NCI-H345 (cell line): ENCODE results near the gene RAMACL.

Experiments used
- DNase-seq: peaks from one replicate; lab custom pipeline; 2025; lab: John Stamatoyannopoulos, UW

The RAMACL gene

GRCh38 chr6:166578536-166579236 is 7.8 kb downstream of the RAMACL start:
- DNase-seq = no peak

GRCh38 chr6:166575205-166575604 is 11.3 kb downstream of the RAMACL start:
- DNase-seq = no peak

GRCh38 chr6:166573511-166574216 is 12.8 kb downstream of the RAMACL start:
- no peak for DNase-seq

- no peak for DNase-seq
Measured at GRCh38 chr6:166572370-166573261, 13.9 kb downstream of the RAMACL start.

- no peak for DNase-seq
Measured at GRCh38 chr6:166570929-166571713, 15.4 kb downstream of the RAMACL start.

GRCh38 chr6:166569206-166569605 is 17.3 kb downstream of the RAMACL start:
- DNase-seq = no peak

- no peak for DNase-seq
Measured at GRCh38 chr6:166567813-166568212, 18.7 kb downstream of the RAMACL start.

GRCh38 chr6:166567107-166567506 is 19.4 kb downstream of the RAMACL start:
- no peak for DNase-seq

GRCh38 chr6:166566026-166567011 is 20.2 kb downstream of the RAMACL start:
- DNase-seq = no peak

- DNase-seq = no peak
Measured at GRCh38 chr6:166565084-166565967, 21.2 kb downstream of the RAMACL start.

GRCh38 chr6:166563805-166564204 is 22.7 kb downstream of the RAMACL start:
- DNase-seq = no peak

- DNase-seq = no peak
Measured at GRCh38 chr6:166563200-166563599, 23.3 kb downstream of the RAMACL start.

GRCh38 chr6:166562726-166563125 is 23.8 kb downstream of the RAMACL start:
- DNase-seq = no peak

- no peak for DNase-seq
Measured at GRCh38 chr6:166561771-166562359, 24.6 kb downstream of the RAMACL start.

GRCh38 chr6:166560222-166560621 is 26.3 kb downstream of the RAMACL start:
- no peak for DNase-seq

- no peak for DNase-seq
Measured at GRCh38 chr6:166559662-166560061, 26.8 kb downstream of the RAMACL start.

GRCh38 chr6:166559211-166559610 is 27.3 kb downstream of the RAMACL start:
- no peak for DNase-seq

- DNase-seq = no peak
Measured at GRCh38 chr6:166558156-166559005, 28.1 kb downstream of the RAMACL start.
